Activated CD8-positive, alpha-beta memory T cell treated with anti-CD3 and anti-CD28 coated beads for 4 hours (primary cell): ENCODE data around the gene CARMIL1.
"Not testable (repeated sequence)": the region's sequence is repeated elsewhere in the genome, so short reads cannot be mapped to it uniquely, and the experiment has no call there.

Source experiments
- DNase-seq, 2 donors: peaks; one replicate each; pipeline ENCODE4 v3.0.0-alpha.2; 2020; ENCODE audit warnings: low read depth in 2 of 2

Gene CARMIL1

GRCh38 chr6:25439368-25439767, 160.2 kb downstream of the CARMIL1 start:
- no peak for DNase-seq

DNA sequence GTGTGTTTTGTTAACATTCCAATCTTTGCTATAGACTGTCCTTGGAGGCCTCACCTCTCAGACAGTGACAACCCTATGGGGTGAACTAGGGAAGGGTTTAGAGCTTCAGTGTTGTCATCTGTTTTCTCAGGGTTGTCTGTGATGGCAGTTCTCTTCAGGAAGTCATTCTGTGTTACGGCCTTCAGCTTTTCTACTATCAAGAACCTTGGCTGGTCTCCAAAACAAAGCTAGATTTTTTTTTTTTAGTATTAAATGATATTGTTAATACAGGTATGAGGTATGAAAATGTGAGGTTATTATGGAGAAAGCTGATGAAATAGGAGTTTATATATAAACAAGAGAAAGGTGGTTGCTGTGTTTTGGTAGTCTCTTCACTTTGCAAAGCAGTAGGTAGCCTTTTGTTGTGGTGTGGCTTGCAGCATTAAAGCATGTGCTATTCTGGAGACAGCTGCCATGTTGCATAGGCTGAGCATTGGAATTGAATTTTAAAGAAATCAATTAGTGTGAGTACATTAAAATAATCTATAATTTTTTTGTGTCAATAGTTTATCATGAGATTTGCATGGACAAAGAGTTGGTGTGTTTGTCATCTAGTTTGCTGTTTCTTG, 162.6 kb downstream of the CARMIL1 start:
- no peak for DNase-seq

DNA sequence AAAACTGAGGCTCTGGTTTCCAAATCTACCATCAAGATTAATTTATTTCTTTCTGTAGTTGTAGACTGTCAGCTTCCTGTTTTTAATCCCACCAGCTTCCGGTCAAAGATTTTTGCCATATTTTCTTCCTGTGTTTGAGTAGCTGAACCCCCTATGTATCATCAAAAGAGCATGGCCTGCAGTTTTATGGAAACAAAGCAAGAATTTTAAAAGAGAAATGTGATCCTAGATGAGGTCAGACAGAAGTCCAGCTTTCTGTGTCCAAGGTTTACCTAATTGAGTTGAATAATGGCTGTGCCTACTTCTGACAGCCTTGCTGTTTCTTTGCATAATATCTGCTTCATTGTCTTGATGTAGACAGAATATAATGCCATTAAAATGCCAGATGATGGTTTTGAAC, 163.7 kb downstream of the CARMIL1 start:
- no peak for DNase-seq

DNA sequence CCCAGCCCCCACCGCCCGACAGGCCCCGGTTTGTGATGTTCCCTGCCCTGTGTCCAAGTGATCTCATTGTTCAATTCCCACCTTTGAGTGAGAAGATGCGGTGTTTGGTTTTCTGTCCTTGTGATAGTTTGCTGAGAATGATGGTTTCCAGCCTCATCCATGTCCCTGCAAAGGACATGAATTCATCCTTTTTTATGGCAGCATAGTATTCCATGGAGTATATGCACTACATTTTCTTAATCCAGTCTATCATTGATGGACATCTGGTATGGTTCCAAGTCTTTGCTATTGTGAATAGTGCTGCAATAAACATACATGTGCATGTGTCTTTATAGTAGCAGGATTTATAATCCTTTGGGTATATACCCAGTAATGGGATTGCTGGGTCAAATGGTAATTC, 165.3 kb downstream of the CARMIL1 start:
- not testable (repeated sequence) for DNase-seq

GRCh38 chr6:25446830-25447569, 167.8 kb downstream of the CARMIL1 start:
- DNase-seq = no peak

GRCh38 chr6:25447570-25447929, 168.4 kb downstream of the CARMIL1 start:
- DNase-seq = no peak

DNA sequence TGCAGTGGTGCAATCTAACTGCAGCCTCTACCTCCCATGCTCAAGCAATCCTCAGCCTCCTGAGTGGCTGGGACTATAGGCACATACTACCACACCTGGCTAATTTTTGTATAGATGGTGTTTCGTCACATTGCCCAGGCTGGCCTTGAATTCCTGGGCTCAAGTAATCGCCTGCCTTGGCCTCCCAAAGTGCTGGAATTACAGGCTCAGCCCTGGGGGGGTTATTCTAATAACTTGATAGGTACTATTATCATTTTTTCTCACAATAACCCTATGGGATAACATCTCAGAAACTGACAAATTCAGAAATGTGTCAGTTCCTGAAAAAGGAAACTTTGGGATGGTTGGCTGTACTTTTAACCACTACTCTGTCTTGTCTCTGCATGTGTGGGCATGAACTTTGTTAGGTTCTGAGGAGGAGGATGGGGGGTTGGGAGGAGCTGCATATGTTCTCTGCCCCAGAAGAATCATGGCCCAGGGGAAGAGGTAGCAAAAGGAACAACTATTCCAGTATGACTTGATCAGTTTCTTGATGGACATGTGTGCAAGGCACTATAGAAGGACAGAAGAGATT, 169.9 kb downstream of the CARMIL1 start:
- no peak for DNase-seq

DNA sequence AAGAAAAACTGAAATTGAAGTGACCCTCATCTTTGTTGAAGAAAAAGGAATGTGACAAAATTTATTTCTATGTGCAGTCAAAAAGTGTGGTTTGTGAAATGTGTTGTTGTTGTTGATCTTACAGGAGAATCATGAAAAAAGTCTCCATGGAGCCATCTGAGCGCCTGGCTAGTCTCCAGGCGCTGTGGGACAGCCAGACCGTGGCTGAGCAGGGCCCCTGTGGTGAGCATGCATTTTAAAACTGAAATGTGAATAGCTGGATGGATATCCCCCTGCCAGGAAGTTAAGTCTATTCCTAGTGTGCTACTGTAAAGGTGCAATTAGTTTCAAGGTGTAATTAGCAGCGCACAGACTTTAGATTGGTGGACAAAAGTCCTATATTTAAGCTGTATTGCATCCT, 170.6 kb downstream of the CARMIL1 start:
- DNase-seq = no peak

DNA sequence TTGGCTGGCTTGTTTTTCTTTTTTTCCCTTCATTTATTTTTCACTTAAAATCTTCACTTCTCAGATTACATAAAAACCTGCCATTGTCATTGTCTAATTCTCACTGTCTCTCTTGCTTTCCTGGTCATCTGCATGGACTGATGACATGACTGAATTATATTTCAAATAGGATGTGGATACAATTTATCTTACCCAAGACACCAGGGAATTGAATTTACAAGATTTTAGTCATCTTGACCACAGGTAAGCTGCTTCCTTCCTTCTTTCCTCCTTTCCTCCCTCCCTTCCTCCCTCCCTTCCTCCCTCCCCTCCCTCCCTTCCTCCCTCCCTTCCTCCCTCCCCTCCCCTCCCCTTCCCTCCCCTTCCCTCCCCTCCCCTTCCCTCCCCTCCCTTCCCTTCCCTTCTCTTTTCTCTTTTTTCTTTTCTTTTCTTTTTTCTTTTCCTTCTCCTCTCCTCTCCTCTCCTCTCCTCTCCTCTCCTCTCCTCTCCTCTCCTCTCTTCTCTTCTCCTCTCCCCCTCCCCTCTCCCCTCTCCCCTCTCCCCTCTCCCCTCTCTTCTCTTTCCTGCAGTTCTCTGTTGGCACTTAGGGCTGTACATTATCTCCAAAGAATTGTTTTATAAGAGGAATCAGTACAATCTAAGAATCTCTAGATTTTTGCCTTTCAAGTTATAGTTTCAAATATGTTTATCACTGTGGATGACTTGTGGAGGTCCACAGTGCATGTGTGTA, 171.5 kb downstream of the CARMIL1 start:
- no peak for DNase-seq

- no peak for DNase-seq
These were observed 172.9 kb downstream of the CARMIL1 start for GRCh38 chr6:25452031-25452430.

GRCh38 chr6:25453288-25453687, 174.1 kb downstream of the CARMIL1 start:
- no peak for DNase-seq

GRCh38 chr6:25454136-25454535, 175.0 kb downstream of the CARMIL1 start:
- DNase-seq = no peak

- DNase-seq = no peak
These were observed 177.3 kb downstream of the CARMIL1 start for GRCh38 chr6:25456249-25457040.

- no peak for DNase-seq
These were observed 178.3 kb downstream of the CARMIL1 start for GRCh38 chr6:25457516-25457915.

DNA sequence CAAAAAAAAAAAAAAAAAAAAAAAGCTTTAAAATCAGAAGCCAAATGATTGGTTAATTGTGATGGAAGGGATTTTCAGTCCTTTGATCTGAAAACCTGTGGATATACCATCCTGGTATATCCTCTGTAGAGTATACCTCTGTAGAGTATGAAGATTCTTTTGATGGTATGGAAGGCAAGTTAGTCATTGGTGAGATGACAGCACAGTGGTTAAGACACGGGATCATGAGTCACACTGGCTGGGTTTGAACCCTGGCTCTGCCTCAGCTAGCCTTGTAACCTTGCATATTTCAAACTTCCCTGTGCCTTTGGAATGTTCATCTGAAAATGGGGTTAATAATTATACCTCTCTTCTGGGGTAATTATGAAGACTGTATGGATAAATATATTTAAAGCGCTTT, 179.3 kb downstream of the CARMIL1 start:
- DNase-seq = no peak

- no peak for DNase-seq
These were observed 183.2 kb downstream of the CARMIL1 start for GRCh38 chr6:25462235-25462897.

DNA sequence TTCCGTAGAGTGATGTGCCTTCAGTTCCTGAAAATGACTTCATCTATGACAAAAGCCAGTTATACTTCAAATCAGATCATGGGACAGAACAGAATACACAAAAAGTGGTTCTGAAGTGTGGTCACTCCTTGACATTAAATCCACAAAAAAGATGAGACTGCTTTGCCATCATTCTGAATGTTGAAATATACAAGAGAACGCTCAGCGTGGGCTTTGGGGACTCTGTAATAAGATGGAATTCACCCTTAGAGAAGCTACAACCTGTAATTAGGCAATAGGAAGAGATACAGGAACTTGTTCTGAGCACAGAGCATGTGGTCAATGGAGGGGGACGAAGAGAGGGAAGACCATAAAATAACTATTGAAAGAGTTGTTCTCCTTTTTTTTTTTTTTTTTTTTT, 184.3 kb downstream of the CARMIL1 start:
- no peak for DNase-seq

DNA sequence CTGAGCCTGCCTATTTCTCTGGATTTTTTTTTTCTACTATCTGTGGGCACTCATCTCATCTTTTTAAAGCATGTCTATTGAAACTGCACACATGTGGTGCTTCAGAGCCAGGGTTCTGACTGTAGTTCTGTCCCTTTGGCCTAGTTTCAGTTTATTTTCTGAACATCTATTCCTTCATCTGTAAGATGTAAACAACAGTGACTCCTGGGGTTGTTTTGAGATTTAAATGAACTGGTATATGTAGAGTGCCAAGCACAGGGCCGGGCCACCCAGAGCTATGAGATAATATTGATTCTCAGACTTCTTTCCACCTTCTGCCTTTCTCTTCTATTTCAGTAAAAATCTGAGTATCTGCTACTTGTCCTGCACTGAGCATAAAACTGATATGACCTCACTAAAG, 185.1 kb downstream of the CARMIL1 start:
- no peak for DNase-seq

GRCh38 chr6:25465941-25466340, 186.8 kb downstream of the CARMIL1 start:
- DNase-seq = no peak

- DNase-seq = no peak
These were observed 189.7 kb downstream of the CARMIL1 start for GRCh38 chr6:25468881-25469280.

DNA sequence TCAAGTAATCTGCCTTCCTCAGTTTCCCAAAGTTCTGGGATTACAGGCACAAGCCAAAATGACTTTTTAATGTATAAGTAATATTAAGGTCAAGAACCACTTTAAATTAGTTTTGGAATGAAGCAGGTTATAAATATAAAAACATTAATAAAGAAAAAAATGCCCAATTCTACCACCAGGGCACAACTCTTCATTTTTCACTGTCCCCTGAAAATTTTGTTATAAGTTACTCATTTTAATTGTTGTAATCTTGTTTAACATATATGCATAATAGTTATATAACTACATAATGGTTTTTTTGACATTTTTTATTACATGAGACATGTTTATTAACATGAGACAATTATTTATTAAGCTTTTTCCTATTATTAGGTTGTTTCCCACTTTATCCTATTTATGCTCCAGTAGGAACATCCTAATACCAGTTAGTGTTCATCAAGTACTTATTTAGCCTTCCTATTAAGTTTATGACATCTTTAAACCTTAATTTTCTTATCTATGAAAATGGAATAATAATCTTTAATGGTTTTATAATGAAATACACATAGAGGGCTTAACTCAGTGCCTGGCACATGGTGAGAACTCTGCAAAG, 190.7 kb downstream of the CARMIL1 start:
- no peak for DNase-seq
